WTC11 (cell line): ENCODE results near the gene MYO18A.

Source experiments
- CTCF ChIP-seq: fragments of 200-600 bp; IDR thresholded peaks from 2 replicates; pipeline ENCODE4 v1.8.0; 2022; ENCODE audit warnings: antibody characterized with exemption
- FOXP1 ChIP-seq: sonication (generic); formaldehyde crosslinking; IDR thresholded peaks from 2 replicates; pipeline ENCODE4 v1.8.0; 2022; ENCODE audit warnings: missing genetic modification reagents, mild to moderate bottlenecking, moderate library complexity, borderline replicate concordance
- NR2C2 ChIP-seq: sonication (generic); formaldehyde crosslinking; IDR thresholded peaks from 2 replicates; pipeline ENCODE4 v1.8.0; 2022; ENCODE audit warnings: mild to moderate bottlenecking, missing genetic modification reagents
- USF2 ChIP-seq: sonication (generic); formaldehyde crosslinking; IDR thresholded peaks from 2 replicates; pipeline ENCODE4 v1.8.1; 2023; ENCODE audit warnings: mild to moderate bottlenecking, missing genetic modification reagents, moderate library complexity
- TF ChIP-seq, protein P1 (sequence below): sonication (generic); formaldehyde crosslinking; conservative IDR thresholded peaks from 2 replicates; pipeline ENCODE4 v1.8.1; 2022; ENCODE audit warnings: mild to moderate bottlenecking, missing genetic modification reagents
- TF ChIP-seq, protein P2 (sequence below): sonication (generic); formaldehyde crosslinking; IDR thresholded peaks from 2 replicates; pipeline ENCODE4 v1.8.1; 2023; ENCODE audit warnings: mild to moderate bottlenecking, missing genetic modification reagents
- TF ChIP-seq, protein P3 (sequence below): sonication (generic); formaldehyde crosslinking; IDR thresholded peaks from 2 replicates; pipeline ENCODE4 v1.8.1; 2022; ENCODE audit warnings: low read depth, missing genetic modification reagents, borderline replicate concordance

GRCh38 chr17:29205047-29205446 is 24.8 kb upstream of the MYO18A start:
- TF ChIP-seq USF2 (CRISPR knock-in tag) (no peak), CTCF (no peak), NR2C2 (CRISPR knock-in tag) (no peak), FOXP1 (CRISPR knock-in tag) (no peak)
- TF ChIP-seq, protein P1, sequence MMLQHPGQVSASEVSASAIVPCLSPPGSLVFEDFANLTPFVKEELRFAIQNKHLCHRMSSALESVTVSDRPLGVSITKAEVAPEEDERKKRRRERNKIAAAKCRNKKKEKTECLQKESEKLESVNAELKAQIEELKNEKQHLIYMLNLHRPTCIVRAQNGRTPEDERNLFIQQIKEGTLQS (CRISPR knock-in tag), result no peak
- TF ChIP-seq, protein P2, sequence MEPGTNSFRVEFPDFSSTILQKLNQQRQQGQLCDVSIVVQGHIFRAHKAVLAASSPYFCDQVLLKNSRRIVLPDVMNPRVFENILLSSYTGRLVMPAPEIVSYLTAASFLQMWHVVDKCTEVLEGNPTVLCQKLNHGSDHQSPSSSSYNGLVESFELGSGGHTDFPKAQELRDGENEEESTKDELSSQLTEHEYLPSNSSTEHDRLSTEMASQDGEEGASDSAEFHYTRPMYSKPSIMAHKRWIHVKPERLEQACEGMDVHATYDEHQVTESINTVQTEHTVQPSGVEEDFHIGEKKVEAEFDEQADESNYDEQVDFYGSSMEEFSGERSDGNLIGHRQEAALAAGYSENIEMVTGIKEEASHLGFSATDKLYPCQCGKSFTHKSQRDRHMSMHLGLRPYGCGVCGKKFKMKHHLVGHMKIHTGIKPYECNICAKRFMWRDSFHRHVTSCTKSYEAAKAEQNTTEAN (CRISPR knock-in tag), result no peak
- TF ChIP-seq, protein P3, sequence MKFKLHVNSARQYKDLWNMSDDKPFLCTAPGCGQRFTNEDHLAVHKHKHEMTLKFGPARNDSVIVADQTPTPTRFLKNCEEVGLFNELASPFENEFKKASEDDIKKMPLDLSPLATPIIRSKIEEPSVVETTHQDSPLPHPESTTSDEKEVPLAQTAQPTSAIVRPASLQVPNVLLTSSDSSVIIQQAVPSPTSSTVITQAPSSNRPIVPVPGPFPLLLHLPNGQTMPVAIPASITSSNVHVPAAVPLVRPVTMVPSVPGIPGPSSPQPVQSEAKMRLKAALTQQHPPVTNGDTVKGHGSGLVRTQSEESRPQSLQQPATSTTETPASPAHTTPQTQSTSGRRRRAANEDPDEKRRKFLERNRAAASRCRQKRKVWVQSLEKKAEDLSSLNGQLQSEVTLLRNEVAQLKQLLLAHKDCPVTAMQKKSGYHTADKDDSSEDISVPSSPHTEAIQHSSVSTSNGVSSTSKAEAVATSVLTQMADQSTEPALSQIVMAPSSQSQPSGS, result no peak
